GM18508 (cell line): Measurements from ENCODE around the gene LUC7L.
"Not testable (repeated sequence)": the region's sequence is repeated elsewhere in the genome, so short reads cannot be mapped to it uniquely, and the experiment has no call there.

Source experiments
- ATAC-seq: cut with Tn5 transposase; IDR thresholded peaks from one replicate; pipeline ENCODE4 v1.9.1; 2021; ENCODE audit warnings: moderate number of reproducible peaks; ENCODE audit not compliant: insufficient read depth, unreplicated experiment

Gene LUC7L

GRCh38 chr16:230949-231348, 1.7 kb upstream of the LUC7L start:
- ATAC-seq, result no peak

GRCh38 chr16:230351-230750, 1.1 kb upstream of the LUC7L start:
- not testable (repeated sequence) for ATAC-seq

- no peak for ATAC-seq
Observed at GRCh38 chr16:229731-230281, 557 bp upstream of the LUC7L start.

GRCh38 chr16:228151-228851, 948 bp downstream of the LUC7L start:
- no peak for ATAC-seq

GRCh38 chr16:220021-220420, 9.2 kb downstream of the LUC7L start:
- no peak for ATAC-seq

GRCh38 chr16:212999-213398, 16.2 kb downstream of the LUC7L start:
- no peak for ATAC-seq

- ATAC-seq, result not testable (repeated sequence)
Observed at GRCh38 chr16:211631-212180, 17.5 kb downstream of the LUC7L start.

GRCh38 chr16:209359-209758, 19.9 kb downstream of the LUC7L start:
- not testable (repeated sequence) for ATAC-seq

GRCh38 chr16:204046-204445, 25.2 kb downstream of the LUC7L start:
- not testable (repeated sequence) for ATAC-seq

- ATAC-seq, result no peak
Observed at GRCh38 chr16:203246-203645, 26.0 kb downstream of the LUC7L start.

GRCh38 chr16:200388-200787, 28.9 kb downstream of the LUC7L start:
- no peak for ATAC-seq

- no peak for ATAC-seq
Observed at GRCh38 chr16:194516-194915, 34.7 kb downstream of the LUC7L start.

- ATAC-seq, result no peak
Observed at GRCh38 chr16:193441-193840, 35.8 kb downstream of the LUC7L start.

GRCh38 chr16:192686-193085, 36.6 kb downstream of the LUC7L start:
- ATAC-seq, result no peak

- ATAC-seq, result no peak
Observed at GRCh38 chr16:191831-192230, 37.4 kb downstream of the LUC7L start.

- ATAC-seq, result no peak
Observed at GRCh38 chr16:189604-190186, 39.6 kb downstream of the LUC7L start.

GRCh38 chr16:188674-189073, 40.6 kb downstream of the LUC7L start:
- ATAC-seq, result no peak

- ATAC-seq, result no peak
Observed at GRCh38 chr16:187330-187729, 41.9 kb downstream of the LUC7L start.

GRCh38 chr16:185691-186090, 43.6 kb downstream of the LUC7L start:
- no peak for ATAC-seq

- ATAC-seq, result no peak
Observed at GRCh38 chr16:185213-185612, 44.0 kb downstream of the LUC7L start.

GRCh38 chr16:183005-183404, 46.2 kb downstream of the LUC7L start:
- ATAC-seq, result no peak
